NCI-H82 treated with DMSO at 0.1 percent for 48 hours (cell line): ENCODE measurements around the gene LAPTM4A.

Experiments used
- DNase-seq: peaks from one replicate; lab custom pipeline; 2025; ENCODE audit not compliant: unreplicated experiment; lab: John Stamatoyannopoulos, UW

Gene LAPTM4A

GRCh38 chr2:19988600-19988999, 62.8 kb downstream of the LAPTM4A start:
- no peak for DNase-seq

DNA sequence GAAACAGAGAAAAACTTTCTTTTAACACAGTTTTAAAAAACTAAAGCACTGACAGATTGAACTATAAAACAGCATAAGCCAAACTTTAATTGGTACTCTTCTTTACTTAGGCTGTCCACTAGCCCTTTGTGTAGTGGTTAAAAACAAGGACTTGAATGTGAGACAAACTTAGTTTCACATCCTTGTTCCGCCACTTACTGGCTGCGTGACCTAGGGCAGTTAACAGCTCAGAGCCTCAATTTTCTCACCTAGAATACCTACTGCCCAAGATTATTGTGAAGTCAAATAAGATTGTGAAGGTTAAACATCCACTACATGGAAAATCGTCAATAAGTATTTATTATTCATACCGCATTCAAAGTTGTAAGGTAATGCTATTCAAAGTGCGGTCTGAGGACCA, 63.5 kb downstream of the LAPTM4A start:
- no peak for DNase-seq
